ENCODE data around the gene RAD51B. TPM values are rescaled to one million over a fixed set of nuclear protein-coding genes. Genes with fewer than 3 reads are reported as not detected.

The RAD51B gene
- total RNA-seq, 4 donors from 2014 or later = 5.0 to 31.8 (median 20.6) TPM

DNA sequence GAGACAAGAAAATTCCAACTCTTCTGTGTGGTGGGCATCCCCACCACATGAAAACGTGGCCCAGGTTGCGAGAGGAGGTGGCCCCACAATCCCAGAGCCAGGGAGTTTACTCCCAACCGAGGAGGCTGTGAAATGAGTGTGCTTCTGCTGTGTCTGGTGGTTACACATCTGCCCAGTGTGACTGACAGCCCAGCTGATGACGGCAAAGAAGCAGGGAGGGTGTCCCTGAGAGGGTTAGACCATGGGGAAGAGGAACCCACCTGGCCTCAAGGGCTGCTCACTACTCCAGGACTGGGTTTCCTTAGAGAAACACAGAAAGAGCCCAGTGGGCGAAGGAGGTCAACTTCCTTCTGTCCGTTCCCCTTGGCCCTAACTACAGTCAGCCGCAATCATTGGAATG, 948.7 kb downstream of the RAD51B start:
- 93% methylated on average over 7 of the region's 7 CpGs; no CpG with 5 or more reads in 1 of the 2 donors for WGBS, 2 donors (ENCODE audit: low coverage in 1 of 2)
- in situ Hi-C loops (cut with MboI; ENCODE audit: low pct_ligation_motif_present in 1 of 4, low pct_unique_long_range_greater_than_20kb in 1 of 4, low sequenced_read_pairs in 3 of 4) = no loop called here
- Histone ChIP-seq H3K36me3 (no peaks in the 10 kb centered on the region), H3K27ac (no peak overlapping the region), H3K27me3 (no peaks in the 10 kb centered on the region), H3K4me3 (no peak overlapping the region), H3K9me3 (no peaks in the 10 kb centered on the region), H3K4me1 (peaks cover 0 to 6% (median 0%) of the 10 kb centered on the region in 4 donors)
- intact Hi-C loops (cut with DNase I; ENCODE audit: low total_unique reads) = no loop called here
- DNase-seq = no peak
- TF ChIP-seq EP300 (IDR thresholded peaks at IDR 0.05; ENCODE audit: low read depth) = no peak
- no peak for TF ChIP-seq POLR2A (IDR thresholded peaks at IDR 0.05)
- TF ChIP-seq, protein P1, sequence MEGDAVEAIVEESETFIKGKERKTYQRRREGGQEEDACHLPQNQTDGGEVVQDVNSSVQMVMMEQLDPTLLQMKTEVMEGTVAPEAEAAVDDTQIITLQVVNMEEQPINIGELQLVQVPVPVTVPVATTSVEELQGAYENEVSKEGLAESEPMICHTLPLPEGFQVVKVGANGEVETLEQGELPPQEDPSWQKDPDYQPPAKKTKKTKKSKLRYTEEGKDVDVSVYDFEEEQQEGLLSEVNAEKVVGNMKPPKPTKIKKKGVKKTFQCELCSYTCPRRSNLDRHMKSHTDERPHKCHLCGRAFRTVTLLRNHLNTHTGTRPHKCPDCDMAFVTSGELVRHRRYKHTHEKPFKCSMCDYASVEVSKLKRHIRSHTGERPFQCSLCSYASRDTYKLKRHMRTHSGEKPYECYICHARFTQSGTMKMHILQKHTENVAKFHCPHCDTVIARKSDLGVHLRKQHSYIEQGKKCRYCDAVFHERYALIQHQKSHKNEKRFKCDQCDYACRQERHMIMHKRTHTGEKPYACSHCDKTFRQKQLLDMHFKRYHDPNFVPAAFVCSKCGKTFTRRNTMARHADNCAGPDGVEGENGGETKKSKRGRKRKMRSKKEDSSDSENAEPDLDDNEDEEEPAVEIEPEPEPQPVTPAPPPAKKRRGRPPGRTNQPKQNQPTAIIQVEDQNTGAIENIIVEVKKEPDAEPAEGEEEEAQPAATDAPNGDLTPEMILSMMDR (IDR thresholded peaks at IDR 0.05) = no peak
- no peak for TF ChIP-seq POLR2AphosphoS5 (IDR thresholded peaks at IDR 0.05)

DNA sequence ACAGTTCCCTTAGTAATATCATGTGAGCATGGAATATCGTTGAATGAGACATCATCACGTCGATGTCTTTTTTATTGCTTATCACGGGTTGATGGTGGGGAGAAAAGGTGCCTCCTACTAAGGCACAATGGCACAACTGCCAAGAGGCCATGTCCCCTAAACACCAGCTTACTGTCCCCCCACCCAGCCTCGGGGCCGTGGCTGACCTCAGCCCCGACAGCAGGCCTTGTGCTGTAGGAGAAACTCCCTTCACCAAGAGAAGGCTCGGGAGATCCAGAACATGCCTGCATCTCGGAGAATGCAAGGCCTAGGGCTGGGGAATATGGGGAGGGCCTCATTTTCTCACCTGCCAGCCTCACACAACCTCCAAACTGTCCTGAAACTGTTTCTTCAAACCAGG, 950.5 kb downstream of the RAD51B start:
- peaks cover 0 to 6% (median 0%) of the 10 kb centered on the region in 4 donors for H3K4me1 ChIP-seq
- no peaks in the 10 kb centered on the region for H3K9me3 ChIP-seq
- H3K27ac ChIP-seq = no peak overlapping the region
- no peak for DNase-seq
- no peaks in the 10 kb centered on the region for H3K27me3 ChIP-seq
- 92 to 100% methylated on average over 2 to 9 of the region's 9 CpGs for WGBS, 2 donors (ENCODE audit: low coverage in 1 of 2)
- in situ Hi-C loops (cut with MboI; ENCODE audit: low pct_ligation_motif_present in 1 of 4, low pct_unique_long_range_greater_than_20kb in 1 of 4, low sequenced_read_pairs in 3 of 4) (no loop called here), intact Hi-C loops (cut with DNase I; ENCODE audit: low total_unique reads) (no loop called here)
- H3K4me3 ChIP-seq = no peak overlapping the region
- TF ChIP-seq, protein P1 (IDR thresholded peaks at IDR 0.05) = no peak
- TF ChIP-seq POLR2AphosphoS5 (IDR thresholded peaks at IDR 0.05) (no peak), POLR2A (IDR thresholded peaks at IDR 0.05) (no peak), EP300 (IDR thresholded peaks at IDR 0.05; ENCODE audit: low read depth) (no peak)
- no peaks in the 10 kb centered on the region for H3K36me3 ChIP-seq

DNA sequence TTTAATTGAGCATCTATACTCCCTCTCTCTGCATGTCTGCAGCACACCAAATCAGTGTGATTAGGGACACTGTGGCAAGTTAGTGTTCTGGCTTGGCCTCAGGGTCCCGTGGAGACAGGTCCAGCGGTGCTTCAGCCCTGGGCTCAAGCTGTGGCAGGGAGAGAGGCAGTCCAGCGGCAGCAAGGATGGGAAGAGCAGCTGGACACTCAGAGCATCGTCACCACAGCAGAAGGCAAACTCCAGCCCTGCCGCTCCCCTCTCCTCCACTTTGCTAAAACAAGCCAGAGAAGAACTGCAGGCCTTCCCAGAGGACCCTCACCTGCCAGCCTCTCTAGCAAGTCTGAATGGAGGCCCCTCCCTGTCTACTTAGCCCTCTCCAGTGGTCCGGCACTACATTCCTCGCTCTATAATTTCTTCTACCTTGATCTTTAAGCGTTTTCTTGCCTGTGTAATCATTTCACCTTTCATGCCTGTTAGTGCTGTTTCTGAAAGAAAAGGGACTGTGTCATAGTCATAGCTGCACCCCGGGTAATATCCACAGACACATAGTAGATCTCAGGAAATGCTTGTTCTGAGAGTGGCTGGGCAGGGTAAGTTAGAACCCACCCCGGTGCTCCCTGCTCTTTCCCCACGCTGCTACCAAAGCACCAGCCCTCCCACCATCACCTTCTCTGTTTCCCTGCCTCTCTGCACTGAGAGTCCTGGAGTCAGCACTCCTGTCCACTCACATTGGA, 951.1 kb downstream of the RAD51B start:
- 84 to 100% methylated on average over 3 to 11 of the region's 11 CpGs for WGBS, 2 donors (ENCODE audit: low coverage in 1 of 2)
- Histone ChIP-seq H3K27me3 (no peaks in the 10 kb centered on the region), H3K36me3 (no peaks in the 10 kb centered on the region), H3K4me1 (peaks cover 0 to 6% (median 0%) of the 10 kb centered on the region in 4 donors), H3K9me3 (no peaks in the 10 kb centered on the region), H3K4me3 (no peak overlapping the region), H3K27ac (no peak overlapping the region)
- TF ChIP-seq, protein P1 (IDR thresholded peaks at IDR 0.05) = no peak
- TF ChIP-seq POLR2A (IDR thresholded peaks at IDR 0.05) = no peak
- TF ChIP-seq POLR2AphosphoS5 (IDR thresholded peaks at IDR 0.05) = no peak
- TF ChIP-seq EP300 (IDR thresholded peaks at IDR 0.05; ENCODE audit: low read depth) = no peak
- DNase-seq = no peak
- in situ Hi-C loops (cut with MboI; ENCODE audit: low pct_ligation_motif_present in 1 of 4, low pct_unique_long_range_greater_than_20kb in 1 of 4, low sequenced_read_pairs in 3 of 4) = no loop called here
- intact Hi-C loops (cut with DNase I; ENCODE audit: low total_unique reads) = no loop called here

DNA sequence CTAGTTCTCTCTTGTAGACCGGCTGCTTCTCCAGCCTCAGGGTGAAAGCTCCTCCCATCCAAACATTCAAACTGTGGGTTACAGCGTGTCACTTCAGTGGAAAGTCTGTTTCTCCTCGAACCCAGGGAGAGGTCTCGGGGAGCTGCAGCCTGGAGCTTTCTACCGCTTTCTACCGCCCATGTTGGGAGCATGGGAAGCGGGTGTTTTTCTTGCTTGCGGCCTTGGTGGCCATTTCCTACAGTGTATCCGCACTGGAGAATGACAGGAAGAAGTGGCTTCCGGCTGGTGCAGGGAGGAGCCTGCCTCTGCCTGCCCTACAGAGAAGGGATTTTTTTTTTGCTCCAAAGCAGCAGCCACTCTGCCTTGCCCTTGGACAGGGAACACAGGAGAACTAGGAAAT, 952.1 kb downstream of the RAD51B start:
- no peak for DNase-seq
- TF ChIP-seq, protein P1 (IDR thresholded peaks at IDR 0.05) = no peak
- no peak for TF ChIP-seq POLR2A (IDR thresholded peaks at IDR 0.05)
- no peak for TF ChIP-seq EP300 (IDR thresholded peaks at IDR 0.05; ENCODE audit: low read depth)
- TF ChIP-seq POLR2AphosphoS5 (IDR thresholded peaks at IDR 0.05) = no peak
- Histone ChIP-seq H3K4me1 (peaks cover 0 to 6% (median 0%) of the 10 kb centered on the region in 4 donors), H3K27ac (peak overlapping the region; percentile 28 to 45 (median 38)), H3K36me3 (no peaks in the 10 kb centered on the region), H3K4me3 (no peak overlapping the region), H3K27me3 (no peaks in the 10 kb centered on the region), H3K9me3 (no peaks in the 10 kb centered on the region)
- in situ Hi-C loops (cut with MboI; ENCODE audit: low pct_ligation_motif_present in 1 of 4, low pct_unique_long_range_greater_than_20kb in 1 of 4, low sequenced_read_pairs in 3 of 4) = no loop called here
- intact Hi-C loops (cut with DNase I; ENCODE audit: low total_unique reads) = no loop called here
- 70% methylated on average over 10 of the region's 10 CpGs; no CpG with 5 or more reads in 1 of the 2 donors for WGBS, 2 donors (ENCODE audit: low coverage in 1 of 2)
